Upper lobe of right lung (tissue), 1 donor: ENCODE results near the gene ANXA2. TPM values are rescaled to one million over a fixed set of nuclear protein-coding genes. Genes with fewer than 3 reads are reported as not detected.

Experiments
- ATAC-seq: fragments of 200-7000 bp; cut with Tn5 transposase; one replicate; pipeline ENCODE4 v1.9.1; 2020; ENCODE audit warnings: mild to moderate bottlenecking, moderate library complexity
- DNase-seq: peaks from one replicate; pipeline ENCODE4 v3.0.0-alpha.2; 2020
- H3K27ac ChIP-seq: fragments of 200-600 bp; one replicate; pipeline ENCODE4 v1.8.0; 2022
- H3K27me3 ChIP-seq: fragments of 200-600 bp; one replicate; pipeline ENCODE4 v1.8.0; 2022; ENCODE audit warnings: mild to moderate bottlenecking
- H3K36me3 ChIP-seq: fragments of 200-600 bp; one replicate; pipeline ENCODE4 v1.8.0; 2022
- H3K4me1 ChIP-seq: fragments of 200-600 bp; one replicate; pipeline ENCODE4 v1.8.0; 2022
- H3K4me3 ChIP-seq: fragments of 200-600 bp; one replicate; pipeline ENCODE4 v1.8.0; 2022; ENCODE audit warnings: mild to moderate bottlenecking
- H3K9me3 ChIP-seq: fragments of 200-600 bp; one replicate; pipeline ENCODE4 v1.8.0; 2022
- CTCF ChIP-seq: fragments of 200-600 bp; IDR thresholded peaks from one replicate; pipeline ENCODE4 v1.8.0; 2022; ENCODE audit warnings: antibody characterized with exemption
- intact Hi-C: fragments of 100-400 bp; cut with DNase I; formaldehyde crosslinking; loops from one replicate; pipeline ENCODE4 v1.11.0; 2022
- total RNA-seq: library from RNA; stranded (reverse); fragmentation: NEBNext Ultra II Directional; extraction: Animal tissue kit (Norgen Biotek cat#: 25700); gene quantifications from one replicate; pipeline ENCODE4 v1.2.1, GENCODE V29; 2021
- donor health status: DM: no; HTN: yes; CAD: no; lungs with severe emphysema.

ANXA2 gene
- total RNA-seq, 1 donor from 2014 or later = 818 TPM

DNA sequence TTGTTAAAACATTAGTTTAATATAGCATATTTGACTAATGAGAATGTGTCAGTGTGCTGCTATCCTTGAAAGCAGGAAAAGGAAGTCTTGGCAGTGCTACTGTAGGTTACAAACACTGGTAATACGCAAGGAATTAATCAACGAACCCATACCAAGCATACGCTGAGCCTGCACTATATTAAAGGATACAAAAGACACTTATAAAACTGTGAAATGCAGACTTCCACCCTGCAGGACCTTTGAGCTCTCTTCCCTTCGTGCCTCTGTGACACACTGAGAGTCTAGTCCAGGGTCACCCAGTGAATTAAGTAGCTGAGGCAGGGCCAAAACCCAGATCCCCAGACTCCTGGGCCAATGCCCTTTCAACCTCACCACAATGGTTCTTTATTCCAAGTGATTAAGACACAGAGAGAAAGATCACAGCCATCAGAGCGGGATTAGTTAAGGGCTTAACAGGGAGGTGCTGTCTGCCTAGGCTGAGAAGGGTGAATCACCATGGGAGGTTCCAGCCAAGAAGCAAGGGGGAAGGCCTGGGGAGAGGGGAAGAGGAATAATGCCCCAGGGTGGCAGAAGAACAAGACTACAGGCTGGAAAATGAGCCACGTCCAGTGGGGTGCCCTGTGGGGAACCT, 6.8 kb downstream of the ANXA2 start:
- intact Hi-C loops = no loop called here
- peaks cover 81% of the 10 kb centered on the region for H3K4me1 ChIP-seq
- no peak for TF ChIP-seq CTCF
- H3K36me3 ChIP-seq = peaks cover 6% of the 10 kb centered on the region
- no peak for DNase-seq
- peak overlapping the region; percentile 9 for H3K4me3 ChIP-seq
- H3K27me3 ChIP-seq = no peaks in the 10 kb centered on the region
- no peaks in the 10 kb centered on the region for H3K9me3 ChIP-seq
- H3K27ac ChIP-seq = peak overlapping the region; percentile 95
- peak; percentile 69 for ATAC-seq

DNA sequence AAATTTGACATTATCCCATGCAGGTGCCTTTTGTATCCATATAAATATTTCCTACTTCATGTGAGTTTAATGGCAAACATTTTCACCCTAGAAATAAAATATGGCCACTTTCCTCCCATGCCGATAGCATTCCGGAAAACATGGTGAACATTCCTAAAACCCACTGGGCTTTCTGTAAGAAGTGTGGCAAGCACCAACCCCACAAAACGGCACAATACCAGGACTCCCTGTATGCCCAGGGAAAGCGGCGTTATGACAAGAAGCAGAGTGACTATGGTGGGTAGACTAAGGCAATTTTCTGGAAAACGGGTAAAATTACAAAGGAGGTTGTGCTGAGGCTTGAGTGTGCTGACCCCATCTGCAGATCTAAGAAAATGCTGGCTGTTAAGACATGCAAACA, 7.6 kb downstream of the ANXA2 start:
- Histone ChIP-seq H3K4me1 (peaks cover 78% of the 10 kb centered on the region), H3K9me3 (no peaks in the 10 kb centered on the region), H3K27ac (no peak overlapping the region), H3K4me3 (peak overlapping the region; percentile 9), H3K36me3 (peaks cover under 1% of the 10 kb centered on the region), H3K27me3 (no peaks in the 10 kb centered on the region)
- no peak for ATAC-seq
- no peak for DNase-seq
- TF ChIP-seq CTCF = no peak
- intact Hi-C loops = no loop called here

- no peak for DNase-seq
- ATAC-seq = no peak
- Histone ChIP-seq H3K4me3 (peak overlapping the region; percentile 6), H3K27ac (no peak overlapping the region), H3K9me3 (no peaks in the 10 kb centered on the region), H3K27me3 (no peaks in the 10 kb centered on the region), H3K4me1 (peaks cover 71% of the 10 kb centered on the region), H3K36me3 (peaks cover 8% of the 10 kb centered on the region)
- intact Hi-C loops = no loop called here
- no peak for TF ChIP-seq CTCF
These were observed 8.3 kb downstream of the ANXA2 start for GRCh38 chr15:60389261-60390077.

DNA sequence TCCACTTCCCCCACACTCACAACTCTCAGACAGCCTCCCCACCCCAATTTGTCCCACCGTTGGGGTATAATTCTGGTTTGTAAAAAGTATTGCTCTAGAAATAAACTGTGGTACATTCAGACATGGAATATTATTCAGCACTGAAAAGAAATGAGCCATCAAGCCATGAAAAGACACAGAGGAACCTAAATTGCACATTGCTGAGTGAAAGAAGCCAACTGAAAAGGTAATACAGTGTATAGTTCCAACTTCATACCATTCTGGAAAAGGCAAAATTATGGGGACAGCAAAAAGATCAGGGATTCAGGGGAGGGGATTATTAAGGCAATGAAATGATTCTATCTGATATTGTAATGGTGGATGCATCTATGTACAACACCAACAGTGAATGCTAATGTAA, 10.5 kb downstream of the ANXA2 start:
- ATAC-seq (no peak), DNase-seq (no peak)
- no peak overlapping the region for H3K27ac ChIP-seq
- intact Hi-C loops = no loop called here
- no peaks in the 10 kb centered on the region for H3K9me3 ChIP-seq
- H3K4me1 ChIP-seq = peaks cover 58% of the 10 kb centered on the region
- no peaks in the 10 kb centered on the region for H3K27me3 ChIP-seq
- no peak for TF ChIP-seq CTCF
- peaks cover 26% of the 10 kb centered on the region for H3K36me3 ChIP-seq
- no peak overlapping the region for H3K4me3 ChIP-seq

GRCh38 chr15:60386615-60387014, 11.2 kb downstream of the ANXA2 start:
- Histone ChIP-seq H3K27ac (no peak overlapping the region), H3K36me3 (peaks cover 31% of the 10 kb centered on the region), H3K4me3 (no peak overlapping the region), H3K9me3 (no peaks in the 10 kb centered on the region), H3K27me3 (no peaks in the 10 kb centered on the region), H3K4me1 (peaks cover 51% of the 10 kb centered on the region)
- intact Hi-C loops = no loop called here
- TF ChIP-seq CTCF = no peak
- no peak for ATAC-seq
- DNase-seq = no peak
